Caki2 (cell line): Measurements from ENCODE around the gene SP100. TPM values are rescaled to one million over a fixed set of nuclear protein-coding genes. Genes with fewer than 3 reads are reported as not detected.
A peak's percentile ranks its signal among the peaks of the same experiment; 100 is the strongest.
"Not testable (repeated sequence)": the region's sequence is repeated elsewhere in the genome, so short reads cannot be mapped to it uniquely, and the experiment has no call there.

Experiments
- DNase-seq: peaks from one replicate; pipeline ENCODE4 v3.0.0-alpha.2; 2015; ENCODE audit warnings: low read depth
- in situ Hi-C: cut with HindIII; loops from 2 replicates; pipeline ENCODE4 v1.10.0; 2016; ENCODE audit warnings: low sequenced_read_pairs, low pct_unique_long_range_greater_than_20kb, mixed read lengths
- total RNA-seq: library from RNA; depleted of rRNA; stranded (reverse); fragments of >200 nt; shearing (Covaris generic); gene quantifications from 2 replicates; pipeline ENCODE4 v1.2.3, GENCODE V29; 2014; ENCODE audit warnings: low replicate concordance; rRNA removed

SP100 gene
- 38.5 and 46.4 TPM in 2 replicates for total RNA-seq

DNA sequence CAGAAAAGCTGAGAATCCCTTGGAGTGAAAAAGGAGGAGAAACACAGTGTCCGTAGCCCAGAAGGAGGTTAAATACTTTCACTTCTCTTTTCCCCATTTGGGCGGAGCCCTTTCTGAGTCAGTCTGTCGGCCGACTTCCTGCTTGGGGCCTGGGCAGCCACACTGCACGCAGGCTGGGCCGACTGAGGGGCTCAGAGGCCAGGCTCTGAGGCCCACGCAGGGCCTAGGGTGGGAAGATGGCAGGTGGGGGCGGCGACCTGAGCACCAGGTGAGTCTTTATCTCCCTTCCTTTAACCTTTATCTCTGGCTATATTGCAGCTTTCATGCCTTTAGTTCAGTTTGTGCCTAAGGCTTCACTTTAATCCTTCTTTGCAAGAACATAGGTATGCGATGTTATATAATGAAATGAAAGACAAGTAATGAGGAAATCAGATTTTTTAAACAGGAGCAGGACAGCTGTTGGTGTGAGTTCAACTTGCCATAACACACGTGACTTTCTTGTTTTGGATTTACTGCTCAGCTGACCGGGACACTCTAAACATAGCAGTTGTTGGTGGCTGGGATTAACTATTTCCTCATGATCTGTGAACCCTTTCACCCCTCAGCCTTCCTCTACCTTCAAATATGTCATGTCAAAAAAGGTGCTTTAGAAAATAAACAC lies at the start of gene SP100:
SP100 (plus strand) TSS at position 141 of the 661 bp plus-strand sequence; CDS start at position 237, 96 bp downstream.
- in situ Hi-C loops = no loop called here
- peak; percentile 71 for DNase-seq

DNA sequence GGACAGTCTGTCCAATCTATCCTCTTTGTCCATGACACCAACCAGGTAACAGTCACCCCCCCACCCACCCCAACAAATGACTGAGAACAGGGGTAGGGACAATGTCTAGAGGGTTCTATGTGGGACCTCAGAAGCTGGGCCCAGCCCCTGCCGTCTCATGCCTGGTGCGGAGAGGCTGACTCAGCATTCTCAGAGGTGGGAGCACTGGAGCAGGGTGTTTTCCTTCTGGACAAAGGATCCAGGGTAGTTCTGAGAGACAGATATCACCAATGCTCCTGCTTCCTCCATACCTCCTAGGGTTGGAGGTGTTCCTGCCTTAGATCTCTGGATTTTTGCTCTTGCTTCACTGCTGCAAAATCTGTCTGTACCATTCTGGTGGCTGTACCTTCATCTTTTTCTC lies 33.9 kb upstream of the SP100 start:
- no peak for DNase-seq
- in situ Hi-C loops = no loop called here

DNA sequence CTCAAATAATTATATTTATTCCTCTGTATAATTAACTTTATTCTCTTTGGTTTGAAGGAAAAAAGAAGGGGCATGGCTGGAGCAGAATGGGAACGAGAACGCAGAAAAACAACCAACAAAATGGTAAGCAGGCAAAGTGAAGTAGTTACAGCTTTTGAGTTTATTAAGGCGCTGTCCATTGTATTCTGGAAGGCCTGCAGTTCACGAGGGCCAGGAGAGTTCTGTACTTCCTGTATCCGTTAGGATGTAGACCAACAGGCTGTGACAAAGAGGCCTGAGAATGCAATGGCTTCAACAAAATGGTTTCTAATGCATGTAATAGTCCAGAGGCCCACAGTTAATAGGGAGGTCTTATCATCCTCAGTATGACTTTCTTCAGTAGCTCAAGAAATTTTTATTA lies 32.5 kb upstream of the SP100 start:
- DNase-seq = no peak
- in situ Hi-C loops = no loop called here

DNA sequence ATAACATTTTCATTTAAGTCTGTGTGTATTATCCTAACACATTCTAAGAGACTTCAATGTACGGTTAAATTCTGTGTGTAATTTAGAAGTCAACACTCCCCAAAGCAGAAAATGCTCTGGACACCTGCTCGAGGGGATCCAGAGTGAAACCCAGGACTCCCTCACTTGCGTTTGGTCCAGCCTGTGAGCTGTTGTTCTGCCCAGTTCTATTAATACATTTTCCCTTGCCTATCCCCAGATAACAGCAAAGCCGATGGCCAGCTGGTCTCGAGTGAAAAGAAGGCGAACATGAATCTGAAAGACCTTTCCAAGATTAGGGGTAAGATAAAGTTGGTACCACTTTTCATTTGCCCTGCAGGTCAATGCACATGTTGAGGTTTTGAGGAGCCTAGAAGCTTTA lies 31.0 kb upstream of the SP100 start:
- in situ Hi-C loops = no loop called here
- no peak for DNase-seq

DNA sequence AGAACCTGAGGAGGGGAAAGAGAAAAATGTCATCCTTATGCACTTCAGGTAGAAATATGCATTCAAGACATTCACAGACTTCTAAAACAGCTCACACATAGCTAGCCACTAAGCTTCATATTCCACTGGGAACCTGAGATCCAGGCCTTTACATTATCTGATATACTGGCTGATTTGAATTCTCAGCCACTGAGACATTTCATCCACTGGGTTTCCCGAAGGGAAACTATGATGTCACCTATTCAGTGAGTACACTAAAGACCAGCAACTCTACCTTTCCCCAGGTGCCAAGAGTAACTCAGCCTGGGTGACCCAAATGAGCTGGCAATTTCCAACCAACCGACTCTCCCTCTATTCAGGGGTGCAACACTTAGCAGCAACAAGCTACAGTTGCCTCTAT lies 21.7 kb upstream of the SP100 start:
- in situ Hi-C loops = no loop called here
- no peak for DNase-seq

DNA sequence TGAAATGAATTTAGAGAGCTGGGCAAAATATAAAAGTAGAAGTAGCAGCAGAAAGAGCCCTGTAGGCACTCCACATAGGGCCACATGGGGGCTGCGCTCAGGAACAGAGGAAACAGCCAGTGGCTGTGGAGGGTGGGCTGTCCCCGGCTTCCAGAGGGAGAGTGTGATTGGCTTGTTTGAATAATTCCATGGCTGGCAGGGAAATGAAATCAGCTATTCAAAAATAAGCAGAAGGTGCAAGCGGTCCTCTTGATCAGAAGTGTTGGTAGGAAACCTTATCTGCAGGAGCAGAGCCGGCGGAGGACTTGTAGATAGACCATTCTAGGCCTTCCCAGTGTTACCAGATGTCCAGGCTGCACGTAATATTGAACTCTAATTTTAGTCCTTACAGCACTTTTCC lies 17.3 kb upstream of the SP100 start:
- in situ Hi-C loops, DNase-seq: not testable (repeated sequence)

DNA sequence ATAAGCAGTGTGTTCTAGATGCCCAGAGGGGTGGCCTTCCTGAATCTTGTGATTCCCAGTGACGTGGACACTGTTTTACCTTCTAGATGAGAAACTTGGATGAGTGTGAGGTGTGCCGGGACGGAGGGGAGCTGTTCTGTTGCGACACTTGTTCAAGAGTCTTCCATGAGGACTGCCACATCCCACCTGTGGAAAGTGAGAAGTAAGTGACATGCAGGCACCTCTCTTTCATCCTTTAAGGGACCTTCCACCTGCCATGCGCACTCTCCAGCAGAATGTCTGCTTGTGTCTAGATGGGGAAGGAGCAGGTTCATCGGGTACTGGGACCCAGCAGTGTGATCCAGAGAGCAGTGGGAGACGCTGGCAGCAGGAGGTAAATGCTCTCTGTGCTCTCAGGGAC lies 16.0 kb upstream of the SP100 start:
- in situ Hi-C loops = no loop called here
- DNase-seq = no peak

DNA sequence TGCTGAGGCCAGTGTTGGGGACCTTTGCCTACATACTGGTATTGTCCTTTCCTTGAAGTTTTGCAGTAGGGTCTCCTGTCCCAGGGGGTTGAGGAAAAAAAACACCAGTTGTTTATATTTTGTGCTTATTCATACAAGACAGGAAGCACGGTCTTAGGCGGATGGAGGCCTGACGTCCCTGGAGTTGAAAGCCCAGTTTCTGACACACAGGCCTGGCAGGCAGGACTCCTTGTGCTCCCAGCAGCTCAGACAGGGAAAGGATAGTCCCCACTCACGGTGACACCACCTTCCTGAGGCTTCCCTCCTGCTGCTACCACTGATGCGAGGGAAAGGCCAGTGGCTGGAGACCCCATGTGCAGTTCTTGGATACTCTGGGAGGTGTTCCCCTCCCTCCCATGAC lies 15.5 kb upstream of the SP100 start:
- DNase-seq = no peak
- in situ Hi-C loops = no loop called here

DNA sequence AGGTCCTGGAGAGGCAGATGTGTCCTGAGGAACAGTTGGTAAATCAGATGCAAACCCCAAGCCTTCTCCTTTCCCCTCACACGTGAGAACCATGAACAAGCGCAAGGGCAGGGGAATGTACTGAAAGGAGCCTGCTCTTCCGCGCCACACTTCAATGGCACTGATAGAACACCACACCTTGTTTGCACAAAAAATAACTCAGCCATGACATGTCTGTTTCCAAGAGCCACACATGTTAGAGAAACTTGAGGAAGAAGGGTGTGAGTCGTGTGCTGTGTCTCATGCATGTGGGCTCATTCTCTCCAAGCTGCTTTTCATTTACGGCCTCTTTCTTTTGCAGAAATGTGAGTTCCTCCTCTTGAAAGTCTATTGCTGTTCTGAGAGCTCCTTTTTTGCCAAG lies 15.0 kb upstream of the SP100 start:
- in situ Hi-C loops, DNase-seq: not testable (repeated sequence)

DNA sequence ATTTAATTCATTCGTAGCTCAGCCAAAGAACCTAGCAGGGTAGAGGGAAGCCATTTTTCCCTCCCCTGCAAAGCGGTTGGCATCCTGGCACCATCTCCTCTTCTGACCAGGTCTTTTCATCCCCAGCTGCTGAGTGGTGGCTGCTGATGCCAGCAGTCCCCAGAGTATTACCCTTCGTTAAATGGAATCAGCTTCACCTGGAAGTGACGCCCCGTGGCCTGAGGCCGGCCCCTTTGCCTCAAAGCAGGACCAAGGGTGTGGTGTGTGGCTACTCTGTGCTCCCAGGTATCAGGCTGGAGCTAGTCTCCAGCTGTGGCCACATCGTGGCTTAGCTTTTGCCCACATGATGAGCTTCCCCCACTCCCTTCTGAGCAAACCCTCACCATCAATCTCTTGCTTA lies 12.3 kb upstream of the SP100 start:
- DNase-seq = no peak
- in situ Hi-C loops = no loop called here

DNA sequence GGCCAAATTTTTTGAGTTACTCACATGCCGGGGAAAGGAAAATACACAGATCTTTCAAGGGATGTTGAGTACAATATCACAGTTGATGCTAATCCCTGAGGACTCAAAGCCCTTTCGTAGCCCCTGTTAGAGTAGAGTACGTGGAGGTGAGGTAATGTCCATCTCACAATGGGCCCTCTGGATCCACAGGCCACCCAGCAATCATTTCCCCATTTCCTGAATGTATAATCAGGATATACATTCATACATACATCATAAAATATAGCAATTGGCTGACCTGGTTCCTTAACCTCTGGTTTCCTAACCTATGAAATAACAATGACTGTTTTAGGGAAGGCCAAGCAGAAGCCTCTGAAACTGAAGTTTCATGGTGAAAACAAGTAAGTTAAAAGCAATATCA lies 10.2 kb upstream of the SP100 start:
- in situ Hi-C loops = no loop called here
- no peak for DNase-seq

DNA sequence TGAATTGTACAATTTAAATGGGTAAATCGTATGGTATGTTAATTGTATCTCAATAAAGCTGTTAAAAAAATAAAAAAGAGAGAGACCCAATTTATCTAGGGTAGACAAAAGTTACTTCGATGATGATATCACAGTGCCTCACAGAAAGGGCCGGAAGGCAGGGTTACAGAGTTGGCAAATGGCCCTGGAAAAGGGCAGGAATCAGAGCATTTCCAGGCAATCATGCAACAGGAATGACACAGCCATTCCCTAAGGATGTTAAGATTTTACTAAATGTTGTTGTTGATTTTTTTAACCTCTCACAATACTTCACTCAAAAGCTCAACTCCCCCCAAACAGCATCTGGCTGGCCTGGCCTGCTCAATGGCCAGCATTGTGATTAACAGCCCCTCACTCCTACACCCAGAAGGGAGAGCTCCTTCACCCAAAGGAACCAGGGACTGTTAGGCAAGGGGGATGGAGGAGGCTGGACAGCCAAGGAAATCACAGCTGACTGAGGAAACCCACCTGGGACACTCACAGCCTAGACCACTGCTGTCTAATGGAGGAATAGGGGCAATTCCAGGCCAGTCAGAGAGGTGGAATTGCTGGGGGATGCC lies 7.7 kb upstream of the SP100 start:
- in situ Hi-C loops = no loop called here
- no peak for DNase-seq

DNA sequence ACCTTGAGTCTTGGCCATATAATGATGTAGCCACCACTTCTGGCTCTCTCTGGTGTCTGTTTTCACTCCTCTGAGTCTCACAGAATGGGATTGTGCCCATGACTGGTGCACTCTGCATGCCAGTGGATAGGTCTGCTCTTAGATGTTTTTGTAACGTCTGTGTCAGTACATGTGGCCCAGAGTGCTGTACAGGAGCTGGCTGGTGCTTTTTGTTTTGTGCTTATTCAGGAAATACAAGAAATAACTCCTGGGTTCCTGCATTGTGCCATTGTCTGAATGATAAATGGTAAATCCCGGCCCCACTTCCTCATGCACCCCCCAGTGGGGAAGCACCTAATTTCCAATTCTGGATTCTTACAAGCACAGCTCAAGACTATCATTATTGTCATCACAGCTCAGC lies 6.7 kb upstream of the SP100 start:
- DNase-seq, in situ Hi-C loops: not testable (repeated sequence)

DNA sequence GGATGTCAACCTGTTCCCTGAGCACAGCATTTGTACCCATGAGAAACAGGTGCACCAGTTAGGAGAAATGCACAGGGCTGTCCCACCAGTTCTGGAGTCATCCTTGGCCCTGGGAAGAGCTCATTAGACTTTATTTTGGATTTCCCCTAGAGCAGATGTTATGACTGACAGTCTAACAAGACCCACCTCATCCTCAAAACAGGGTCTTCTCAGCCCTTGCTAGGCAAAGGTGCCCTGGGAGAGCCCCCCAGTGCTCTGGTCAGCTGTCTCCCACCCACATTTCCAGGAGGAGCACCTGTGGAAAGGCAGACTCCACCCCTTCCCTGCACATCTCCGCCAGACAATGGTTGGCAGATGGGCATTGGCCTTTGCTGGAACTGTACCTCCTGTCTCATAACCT lies 5.7 kb upstream of the SP100 start:
- in situ Hi-C loops = no loop called here
- no peak for DNase-seq

DNA sequence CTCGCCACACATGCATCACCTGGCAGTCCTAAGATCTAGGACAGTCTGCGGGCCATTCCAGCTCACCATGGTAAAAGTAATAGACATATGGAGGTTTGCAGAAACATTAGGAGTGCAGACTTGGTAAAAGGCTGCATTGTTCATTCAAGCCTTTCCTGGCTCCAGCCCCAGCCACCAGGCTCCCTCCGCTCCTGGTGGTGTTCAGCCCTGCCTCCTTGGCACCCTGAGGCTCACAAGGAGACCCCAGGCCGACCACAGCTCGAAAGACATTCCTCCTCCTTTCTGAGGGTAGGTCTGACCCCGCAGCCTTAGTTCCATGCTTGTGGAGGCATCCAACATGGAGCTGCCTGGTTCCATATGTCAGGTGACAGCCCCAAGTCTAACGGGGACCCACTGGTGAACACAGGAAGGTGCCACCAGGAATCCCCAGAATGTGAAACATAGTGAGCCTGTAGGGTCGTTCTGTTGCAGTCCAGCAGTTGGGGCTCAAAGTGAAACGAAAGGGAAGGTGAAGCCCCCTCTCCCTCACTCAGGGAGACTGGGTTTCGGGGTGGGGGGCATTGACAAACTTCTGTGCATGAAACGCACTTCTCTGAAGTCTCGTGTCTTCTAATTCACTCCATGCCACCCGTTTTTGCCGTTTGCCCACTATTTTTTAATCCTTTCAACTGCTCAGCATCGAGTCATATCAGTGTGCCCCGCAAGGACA lies 5.0 kb upstream of the SP100 start:
- no peak for DNase-seq
- in situ Hi-C loops = no loop called here

DNA sequence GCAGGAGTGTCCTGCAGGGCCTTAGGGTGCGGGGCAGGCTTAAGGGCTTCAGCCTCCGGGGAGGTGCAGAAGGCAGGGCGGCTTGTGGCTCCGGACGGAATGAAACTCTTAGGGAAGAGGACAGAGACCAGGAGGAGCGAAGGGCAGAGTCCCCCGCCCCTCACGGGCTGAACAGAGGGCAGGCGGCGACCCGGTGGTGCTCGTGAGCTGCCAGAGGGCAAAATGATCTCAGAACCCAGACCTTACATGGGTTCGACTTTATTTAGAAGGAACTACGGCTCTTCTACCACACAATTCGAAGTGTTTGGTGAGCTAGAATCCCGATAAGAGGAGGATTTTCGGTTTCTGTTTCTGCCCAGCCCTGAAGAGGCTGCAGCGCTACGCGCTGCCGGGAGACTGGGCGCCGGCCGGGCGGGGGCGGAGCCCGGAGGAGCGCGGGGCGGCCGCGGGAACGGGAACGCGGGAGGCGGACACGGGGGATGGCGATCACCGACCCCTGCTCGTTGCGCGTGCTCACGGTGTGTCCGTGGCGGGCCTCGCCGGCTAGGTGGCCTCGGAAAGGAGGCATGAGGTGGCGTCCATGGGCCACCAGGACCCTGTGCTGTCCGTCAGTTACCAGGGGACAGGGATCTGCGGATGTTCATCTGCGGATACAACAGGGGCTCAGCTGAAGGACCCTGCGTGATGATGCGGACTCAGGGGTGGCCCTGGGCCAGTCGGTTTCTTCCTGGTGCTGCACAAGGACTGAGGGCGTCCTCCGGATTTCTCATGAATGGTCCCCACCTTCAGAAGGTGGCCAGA lies 4.2 kb upstream of the SP100 start:
- peak; percentile 59 for DNase-seq
- in situ Hi-C loops = no loop called here

DNA sequence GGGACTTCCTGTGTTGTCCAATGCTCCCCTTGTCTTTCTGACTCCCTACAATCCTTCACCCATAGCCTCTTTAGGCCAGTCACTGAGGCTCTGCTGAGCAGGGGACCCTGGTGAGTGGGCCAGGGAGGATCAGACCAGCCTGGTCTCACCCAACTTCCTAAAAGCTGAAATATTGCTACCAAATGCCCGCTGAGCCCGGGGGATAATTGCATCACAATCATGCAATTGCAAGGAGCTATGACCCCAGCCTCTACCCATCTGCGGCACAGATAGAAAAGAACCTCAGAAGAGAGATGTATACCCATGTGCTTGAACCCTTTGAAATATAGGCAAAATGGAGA lies 3.7 kb upstream of the SP100 start:
- DNase-seq = no peak
- in situ Hi-C loops = no loop called here

DNA sequence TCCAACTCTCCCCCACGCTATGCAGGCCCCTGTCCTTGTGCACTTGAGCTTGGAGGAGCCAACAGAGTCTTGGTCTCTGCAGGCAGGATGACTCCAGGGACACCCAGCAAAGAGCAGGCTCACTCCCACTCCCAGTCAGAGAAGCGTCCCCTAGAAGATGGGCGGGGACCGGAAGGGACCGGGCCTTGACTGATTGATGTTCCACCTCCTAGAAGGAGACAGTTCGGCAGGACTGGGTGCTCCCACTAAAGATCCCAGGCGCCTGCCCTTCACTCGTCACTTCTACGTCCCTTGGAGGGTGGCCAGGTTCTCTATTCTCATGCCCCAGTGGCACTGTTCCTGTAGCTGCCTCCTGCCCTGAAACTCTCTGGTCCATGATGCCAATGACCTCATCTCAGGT lies 3.2 kb upstream of the SP100 start:
- in situ Hi-C loops = no loop called here
- no peak for DNase-seq

DNA sequence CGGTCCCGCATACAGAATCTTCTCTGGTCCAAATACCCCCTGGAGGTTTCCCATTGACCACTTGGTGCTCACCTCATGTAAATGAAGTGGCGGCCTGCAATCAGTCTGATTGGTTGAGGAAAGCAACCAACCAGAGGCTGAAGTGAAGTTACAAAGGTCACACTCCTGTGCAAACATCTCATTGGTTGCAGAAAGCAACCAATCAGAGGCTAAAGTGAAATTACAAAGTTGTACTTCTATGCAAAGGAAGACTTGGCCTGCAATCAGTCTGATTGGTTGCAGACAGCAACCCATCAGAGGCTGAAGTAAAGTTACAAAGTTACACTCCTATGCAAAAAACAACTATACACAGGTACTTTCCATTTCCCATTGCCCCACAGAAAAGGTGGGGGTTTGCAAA lies 2.5 kb upstream of the SP100 start:
- DNase-seq = peak; percentile 55
- in situ Hi-C loops = no loop called here
